Measurements from ENCODE around the gene WDFY1.

The WDFY1 gene

GRCh38 chr2:223930103-223930976 lies 14.8 kb downstream of the WDFY1 start:
- no peak for DNase-seq (ENCODE audit: low spot score)

- no peak for DNase-seq (ENCODE audit: low spot score)
Measured at GRCh38 chr2:223929571-223930102, 15.5 kb downstream of the WDFY1 start.

- DNase-seq (ENCODE audit: low spot score): no peak
Measured at GRCh38 chr2:223928113-223929006, 16.8 kb downstream of the WDFY1 start.

GRCh38 chr2:223925106-223925505 lies 20.0 kb downstream of the WDFY1 start:
- DNase-seq (ENCODE audit: low spot score): no peak

- no peak for DNase-seq (ENCODE audit: low spot score)
Measured at GRCh38 chr2:223923976-223924375, 21.2 kb downstream of the WDFY1 start.

GRCh38 chr2:223922308-223922707 lies 22.8 kb downstream of the WDFY1 start:
- DNase-seq (ENCODE audit: low spot score): no peak

GRCh38 chr2:223921204-223921603 lies 23.9 kb downstream of the WDFY1 start:
- DNase-seq (ENCODE audit: low spot score): no peak

- DNase-seq (ENCODE audit: low spot score): no peak
Measured at GRCh38 chr2:223920109-223920508, 25.0 kb downstream of the WDFY1 start.

- DNase-seq (ENCODE audit: low spot score): no peak
Measured at GRCh38 chr2:223918671-223919134, 26.4 kb downstream of the WDFY1 start.

- no peak for DNase-seq (ENCODE audit: low spot score)
Measured at GRCh38 chr2:223916181-223916920, 28.8 kb downstream of the WDFY1 start.

GRCh38 chr2:223915071-223915470 lies 30.1 kb downstream of the WDFY1 start:
- DNase-seq (ENCODE audit: low spot score): no peak

- DNase-seq (ENCODE audit: low spot score): no peak
Measured at GRCh38 chr2:223914324-223914723, 30.8 kb downstream of the WDFY1 start.

- DNase-seq (ENCODE audit: low spot score): no peak
Measured at GRCh38 chr2:223909001-223909741, 36.0 kb downstream of the WDFY1 start.

- no peak for DNase-seq (ENCODE audit: low spot score)
Measured at GRCh38 chr2:223908304-223908998, 36.7 kb downstream of the WDFY1 start.

- DNase-seq (ENCODE audit: low spot score): no peak
Measured at GRCh38 chr2:223905996-223906395, 39.1 kb downstream of the WDFY1 start.

GRCh38 chr2:223901854-223902253 lies 43.3 kb downstream of the WDFY1 start:
- no peak for DNase-seq (ENCODE audit: low spot score)

- DNase-seq (ENCODE audit: low spot score): no peak
Measured at GRCh38 chr2:223901311-223901710, 43.8 kb downstream of the WDFY1 start.

GRCh38 chr2:223900531-223900930 lies 44.6 kb downstream of the WDFY1 start:
- DNase-seq (ENCODE audit: low spot score): no peak

- DNase-seq (ENCODE audit: low spot score): no peak
Measured at GRCh38 chr2:223900066-223900465, 45.1 kb downstream of the WDFY1 start.

GRCh38 chr2:223897669-223898330 lies 47.3 kb downstream of the WDFY1 start:
- no peak for DNase-seq (ENCODE audit: low spot score)

All from left forelimb (tissue), 1 donor.